Superior temporal gyrus (tissue), 1 donor: ENCODE results near the gene GSE1.

ENCODE experiments used
- DNase-seq: peaks from one replicate; pipeline ENCODE4 v3.0.0-alpha.2; 2016; ENCODE audit errors: extremely low spot score

Gene GSE1

GRCh38 chr16:85605051-85605911 is 7.8 kb upstream of the GSE1 start:
- no peak for DNase-seq

GRCh38 chr16:85605912-85606841 is 6.9 kb upstream of the GSE1 start:
- DNase-seq = no peak

DNA sequence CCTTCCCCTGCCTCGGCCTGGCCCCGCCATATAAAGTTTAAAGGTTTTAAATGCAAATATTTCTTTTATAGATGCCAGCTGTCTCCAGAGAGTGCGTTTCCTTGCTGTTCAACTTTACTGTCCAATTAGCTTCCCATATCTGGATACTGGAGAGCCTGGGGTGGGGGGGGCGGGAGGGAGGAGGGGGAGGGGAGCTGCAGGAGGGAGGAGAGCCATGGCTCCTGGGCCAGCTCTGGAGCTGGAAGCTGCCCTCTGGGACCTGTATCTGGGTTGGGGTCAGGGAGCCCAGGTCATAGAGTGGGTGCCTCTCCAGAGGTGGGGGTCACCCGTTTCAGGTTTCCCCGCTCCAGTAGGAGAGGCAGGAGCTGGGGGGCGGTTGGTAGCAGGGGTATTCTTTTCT is 6.2 kb upstream of the GSE1 start:
- no peak for DNase-seq

- DNase-seq = no peak
Measured at GRCh38 chr16:85607321-85607765, 5.8 kb upstream of the GSE1 start.

DNA sequence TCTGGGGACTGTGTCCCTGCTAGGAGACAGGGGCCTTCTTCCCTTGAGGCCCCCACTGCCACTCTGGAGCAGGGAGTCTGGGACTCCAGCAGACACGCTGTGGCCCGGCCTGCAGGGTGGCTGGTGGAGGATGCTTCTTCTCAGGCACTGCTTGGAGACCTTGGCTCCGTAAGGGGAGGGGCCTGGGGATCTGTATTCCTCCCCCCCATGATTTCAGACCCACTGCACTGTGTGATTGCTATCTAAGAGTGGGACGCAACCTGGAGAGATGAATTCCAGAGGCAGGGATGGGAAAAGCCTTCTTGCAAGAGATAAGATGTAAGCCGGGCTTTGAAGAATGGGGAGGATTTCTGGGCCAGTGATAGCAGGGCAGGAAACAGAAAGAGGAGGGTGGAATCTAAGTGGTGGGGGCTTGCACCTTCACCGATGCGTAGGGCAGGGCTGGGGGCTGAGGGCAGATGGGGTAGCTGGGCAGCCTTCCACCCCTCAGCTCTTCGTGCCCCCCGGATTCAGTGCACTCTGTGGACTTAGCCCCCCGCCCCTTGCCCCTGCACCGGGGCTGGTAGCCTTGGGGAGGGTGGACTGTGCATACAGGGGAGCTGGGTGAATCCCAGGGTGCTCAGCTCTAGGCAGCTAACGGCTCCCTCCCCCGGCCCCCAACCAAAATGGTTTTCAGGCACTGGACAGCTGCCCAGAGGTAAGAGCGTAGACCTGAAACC is 5.2 kb upstream of the GSE1 start:
- no peak for DNase-seq

- no peak for DNase-seq
Measured at GRCh38 chr16:85608515-85608885, 4.6 kb upstream of the GSE1 start.

DNA sequence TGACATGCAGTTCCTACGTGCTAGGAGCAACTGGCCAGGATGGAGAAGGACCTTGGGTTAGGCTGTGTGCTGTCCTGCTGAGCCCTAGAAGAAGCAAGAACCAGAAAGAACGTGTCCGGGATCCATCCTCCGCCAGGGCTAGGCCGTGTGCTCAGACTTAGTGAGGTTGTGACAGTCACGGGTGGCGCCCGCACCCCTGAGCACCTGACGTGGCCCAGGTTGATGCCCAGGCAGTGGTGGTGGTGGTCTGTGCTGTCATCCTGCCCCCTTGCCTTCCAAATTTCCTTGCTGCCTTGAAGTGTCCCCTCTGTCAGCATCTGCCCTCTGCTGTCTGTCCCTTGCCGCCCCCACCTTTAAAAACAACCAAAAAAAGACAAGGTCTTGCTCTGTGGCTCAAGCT is 4.2 kb upstream of the GSE1 start:
- no peak for DNase-seq

- DNase-seq = no peak
Measured at GRCh38 chr16:85609539-85609938, 3.6 kb upstream of the GSE1 start.

DNA sequence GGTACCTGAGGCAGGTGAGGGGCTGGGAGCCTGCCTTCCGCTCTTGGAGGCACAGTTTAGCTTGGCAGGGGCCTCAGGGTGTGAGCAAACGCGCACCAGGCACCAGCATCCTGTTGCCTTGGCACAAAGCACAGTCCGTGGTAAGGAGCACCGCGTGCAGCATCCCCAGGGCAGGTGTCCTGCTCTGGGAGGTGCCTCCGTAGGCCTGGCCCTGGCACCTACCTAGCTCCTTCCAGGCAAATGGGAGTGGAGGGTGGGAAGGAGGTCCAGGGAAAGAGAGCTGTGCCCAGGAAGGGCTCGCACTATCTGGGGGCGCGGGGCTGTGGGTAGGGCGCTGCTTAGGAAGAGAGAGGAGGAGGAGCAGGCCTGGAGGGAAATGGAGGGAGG is 3.1 kb upstream of the GSE1 start:
- DNase-seq = no peak

DNA sequence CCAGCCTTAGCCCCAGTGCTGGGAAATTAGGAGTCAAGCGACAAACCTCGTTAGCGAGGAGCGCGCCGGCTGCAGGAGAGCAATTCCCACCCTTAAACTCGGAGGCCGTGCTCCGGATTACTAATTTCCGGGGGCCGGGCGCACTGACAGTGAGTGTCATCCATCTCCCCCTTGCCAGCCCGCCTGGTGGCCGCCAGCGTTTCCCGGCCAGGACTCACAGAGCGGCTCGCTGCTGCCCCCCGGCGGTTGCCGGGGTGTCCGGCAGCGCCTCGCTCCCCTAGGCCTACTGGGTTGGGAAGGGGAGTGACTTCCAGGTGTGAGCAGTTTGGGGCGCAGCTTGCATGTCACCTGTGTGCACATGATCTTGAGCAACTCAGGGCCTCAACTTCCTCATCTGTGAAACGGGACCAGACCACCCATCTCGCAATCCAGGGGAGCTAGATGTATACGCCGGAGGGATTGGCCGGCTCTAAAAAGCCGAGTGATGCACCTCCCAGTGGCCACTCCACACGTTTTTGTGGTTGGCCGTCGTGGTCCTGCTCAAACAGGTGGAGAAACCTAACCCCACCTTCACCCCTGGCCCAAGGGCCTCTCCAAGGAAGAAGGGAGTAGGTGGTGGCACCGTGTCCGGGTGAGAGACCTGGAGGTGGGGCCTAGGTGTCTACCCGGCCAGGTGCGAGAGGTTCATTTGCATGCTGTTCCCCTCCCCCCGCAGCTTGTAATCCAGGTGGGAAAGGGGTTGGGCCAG is 2.5 kb upstream of the GSE1 start:
- peak; percentile 91 for DNase-seq

GRCh38 chr16:85611194-85611443 is 2.0 kb upstream of the GSE1 start:
- no peak for DNase-seq

DNA sequence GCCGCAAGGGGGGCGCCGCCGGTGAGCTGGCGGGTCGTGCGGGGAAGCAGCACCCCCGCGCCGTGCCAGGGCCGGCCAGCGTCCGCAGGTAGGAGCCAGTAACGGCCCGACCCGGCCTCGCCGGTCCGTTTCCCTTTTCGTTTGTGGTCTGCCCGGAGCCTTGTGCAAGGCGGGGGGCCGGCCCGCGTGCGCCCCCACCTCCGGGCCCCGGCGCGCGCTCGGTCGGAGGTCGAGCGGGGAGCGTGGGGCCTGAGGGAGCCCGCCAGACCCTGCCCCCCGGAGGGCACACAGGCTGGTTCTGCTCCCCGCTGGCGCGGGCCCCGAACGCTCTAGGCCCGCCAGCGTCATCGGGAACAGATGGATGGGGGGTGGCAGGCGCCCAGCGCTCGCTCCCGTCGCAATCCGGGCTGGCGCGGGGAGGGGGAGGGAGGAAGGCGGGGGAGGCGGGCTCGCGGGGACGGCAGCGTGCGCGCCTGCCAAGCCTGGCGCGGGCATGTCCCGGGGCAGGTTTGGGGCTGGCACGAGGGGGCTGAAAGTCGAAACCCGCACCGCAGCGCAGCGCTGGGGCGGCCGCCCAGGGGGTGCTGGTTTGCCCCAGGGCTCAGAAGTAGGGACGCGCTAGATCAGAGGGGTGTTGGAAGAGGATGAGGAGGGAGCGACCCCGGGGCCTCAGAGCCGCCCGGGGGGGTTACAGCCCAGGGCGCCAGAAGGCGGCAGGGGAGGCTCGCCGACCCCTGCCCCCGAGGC is 1.5 kb upstream of the GSE1 start:
- DNase-seq = peak; percentile 77

DNA sequence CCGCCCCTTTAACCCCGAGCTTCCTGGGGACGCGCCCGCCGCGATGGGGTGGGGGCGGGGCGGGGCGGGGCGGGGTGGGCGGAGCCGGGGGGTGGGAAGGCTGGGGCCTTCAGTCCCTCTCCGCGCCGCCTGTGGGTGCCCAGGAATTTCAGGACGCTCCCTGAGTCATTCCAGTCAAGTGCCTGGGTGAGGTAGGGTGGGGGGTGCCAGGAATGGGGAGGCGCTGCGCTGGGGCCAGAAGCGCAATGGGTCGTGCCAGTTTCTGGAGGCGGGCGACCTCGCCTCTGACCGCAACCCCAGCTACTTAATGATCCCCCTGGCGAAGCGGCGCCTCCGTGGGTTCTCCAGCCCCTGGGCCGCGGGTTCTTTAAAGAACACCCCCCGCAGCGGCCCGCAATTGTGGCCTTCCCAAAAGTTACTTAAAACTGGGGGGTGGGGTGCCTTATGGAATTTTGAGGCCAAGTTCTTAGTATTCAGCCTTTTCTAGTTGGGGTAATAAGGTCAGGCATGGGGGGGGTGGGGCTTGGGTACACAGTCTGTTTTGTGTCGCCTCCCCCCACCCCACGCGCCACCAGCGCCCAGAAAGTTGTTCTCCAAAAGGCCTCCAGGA is 826 bp upstream of the GSE1 start:
- DNase-seq = no peak

GRCh38 chr16:85613604-85614337 is 649 bp downstream of the GSE1 start:
- no peak for DNase-seq

DNA sequence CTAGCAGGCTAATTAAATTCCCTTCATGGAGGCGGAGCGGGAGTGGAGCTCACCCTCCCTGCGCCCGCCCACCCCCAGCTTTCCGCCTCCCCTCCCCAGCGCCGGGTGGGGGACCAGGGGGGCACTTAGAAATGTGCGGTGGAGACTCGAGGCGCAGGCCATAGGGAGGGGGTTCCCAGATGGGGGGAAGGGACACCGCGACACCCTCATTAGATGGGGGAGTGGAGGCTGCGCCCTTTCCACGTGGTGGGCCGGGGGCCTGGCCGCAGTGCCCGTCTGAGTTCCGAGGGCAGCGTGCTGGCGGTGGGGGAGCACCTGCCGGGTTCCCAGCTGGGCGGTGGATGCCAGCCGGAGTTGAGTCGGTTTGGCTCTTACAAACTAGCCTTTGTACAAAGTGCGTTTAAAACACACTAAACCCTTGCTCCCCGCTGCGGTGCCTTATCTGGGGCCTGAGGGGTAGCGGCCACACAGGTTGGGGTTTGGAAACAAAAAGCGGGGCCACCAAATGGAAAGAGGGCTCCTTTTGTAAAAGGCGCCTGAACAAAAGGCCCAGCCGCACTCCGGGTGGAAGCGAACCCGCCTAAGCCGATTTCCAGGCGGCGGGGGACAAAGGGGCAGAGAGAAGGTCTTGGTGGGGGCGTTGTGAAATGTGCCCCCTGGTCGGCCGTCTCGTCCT is 1.4 kb downstream of the GSE1 start:
- DNase-seq = no peak

- no peak for DNase-seq
Measured at GRCh38 chr16:85615014-85615851, 2.1 kb downstream of the GSE1 start.

- DNase-seq = peak; percentile 80
Measured at GRCh38 chr16:85615852-85616606, 2.9 kb downstream of the GSE1 start.
